HEK293 (cell line): ENCODE measurements around the gene FXYD5.

ENCODE experiments used
- CTCF ChIA-PET: fragments of 350-600 bp; formaldehyde crosslinking; extraction: SDS; loops from one replicate; lab custom pipeline; 2021; ENCODE audit warnings: antibody characterized with exemption; lab: Yijun Ruan, JAX
- POLR2A ChIA-PET: fragments of 300-600 bp; formaldehyde crosslinking; extraction: SDS; loops from one replicate; lab custom pipeline; 2020; ENCODE audit warnings: antibody characterized with exemption, inconsistent platforms; lab: Yijun Ruan, JAX
- H3K27ac ChIP-seq: fragments of 200-500 bp; sonication (Bioruptor generic); 2 replicates; pipeline ENCODE4 v1.5.1; 2014; ENCODE audit warnings: low read depth, low read length, control low read depth, inconsistent platforms; ENCODE audit errors: extremely low read depth
- H3K36me3 ChIP-seq, 2 experiments: fragments of 200-500 bp in 1 of 2; sonication (Bioruptor generic) in 1 of 2; 1 replicate in 1 of 2; 2 replicates in 1 of 2; pipeline ENCODE4 v1.5.1; 2014 to 2017; ENCODE audit warnings: inconsistent platforms in 2 of 2, low read length in 2 of 2; ENCODE audit not compliant: control insufficient read depth in 2 of 2, insufficient read depth in 1 of 2
- H3K4me1 ChIP-seq: fragments of 200-500 bp; sonication (Bioruptor generic); 2 replicates; pipeline ENCODE4 v1.5.1; 2014; ENCODE audit warnings: mild to moderate bottlenecking, low read length, inconsistent platforms; ENCODE audit not compliant: control insufficient read depth, insufficient read depth
- H3K4me3 ChIP-seq: 2 replicates; pipeline ENCODE4 v1.5.1; 2011; ENCODE audit warnings: low read depth, mild to moderate bottlenecking, control low read depth, low read length, moderate library complexity
- H3K9me3 ChIP-seq: fragments of 200-500 bp; sonication (Bioruptor generic); 2 replicates; pipeline ENCODE4 v1.5.1; 2014; ENCODE audit warnings: low read depth, low read length, inconsistent platforms; ENCODE audit not compliant: control insufficient read depth, insufficient read depth
- BCL11A ChIP-seq: fragments of 450-650 bp; formaldehyde crosslinking; IDR thresholded peaks from 2 replicates; pipeline ENCODE4 v1.5.1; 2016; ENCODE audit warnings: low read depth, missing biosample characterization, missing genetic modification characterization
- EGR2 ChIP-seq: fragments of 450-650 bp; formaldehyde crosslinking; IDR thresholded peaks from 2 replicates; pipeline ENCODE4 v1.5.1; 2016; ENCODE audit warnings: low read depth, missing biosample characterization, missing genetic modification characterization
- ELK4 ChIP-seq: IDR thresholded peaks from 2 replicates; pipeline ENCODE4 v1.6.1; 2011; ENCODE audit warnings: mild to moderate bottlenecking, low read depth, low read length, borderline replicate concordance
- HOXD13 ChIP-seq: sonication (generic); formaldehyde crosslinking; IDR thresholded peaks from 2 replicates; pipeline ENCODE4 v1.8.0; 2022; ENCODE audit warnings: missing genetic modification reagents, borderline replicate concordance
- KLF1 ChIP-seq: fragments of 450-650 bp; formaldehyde crosslinking; IDR thresholded peaks from 2 replicates; pipeline ENCODE4 v1.5.1; 2016; ENCODE audit warnings: missing biosample characterization, missing genetic modification characterization
- KLF10 ChIP-seq: fragments of 450-650 bp; IDR thresholded peaks from 2 replicates; pipeline ENCODE4 v1.5.1; 2018; ENCODE audit warnings: missing biosample characterization, mild to moderate bottlenecking, missing genetic modification characterization
- PRDM10 ChIP-seq: fragments of 450-650 bp; formaldehyde crosslinking; IDR thresholded peaks from 2 replicates; pipeline ENCODE4 v1.5.1; 2016; ENCODE audit warnings: missing biosample characterization, missing genetic modification characterization
- SP2 ChIP-seq: fragments of 450-650 bp; formaldehyde crosslinking; IDR thresholded peaks from 2 replicates; pipeline ENCODE4 v1.5.1; 2016; ENCODE audit warnings: missing biosample characterization, missing genetic modification characterization
- TRIM28 ChIP-seq: IDR thresholded peaks from 2 replicates; pipeline ENCODE4 v1.6.1; 2011; ENCODE audit warnings: low read length, control low read depth, borderline replicate concordance
- ZFHX2 ChIP-seq: fragments of 450-650 bp; formaldehyde crosslinking; conservative IDR thresholded peaks from 2 replicates; pipeline ENCODE4 v1.5.1; 2016; ENCODE audit warnings: missing biosample characterization, missing genetic modification characterization
- ZIC2 ChIP-seq: fragments of 450-650 bp; formaldehyde crosslinking; IDR thresholded peaks from 2 replicates; pipeline ENCODE4 v1.5.1; 2016; ENCODE audit warnings: missing biosample characterization, missing genetic modification characterization
- ZNF132 ChIP-seq: fragments of 450-650 bp; formaldehyde crosslinking; IDR thresholded peaks from 2 replicates; pipeline ENCODE4 v1.5.1; 2017; ENCODE audit warnings: missing biosample characterization, missing genetic modification characterization, borderline replicate concordance
- ZNF16 ChIP-seq: fragments of 450-650 bp; formaldehyde crosslinking; IDR thresholded peaks from 2 replicates; pipeline ENCODE4 v1.5.1; 2016; ENCODE audit warnings: low read depth, missing biosample characterization, missing genetic modification characterization
- ZNF202 ChIP-seq: fragments of 450-650 bp; formaldehyde crosslinking; IDR thresholded peaks from 2 replicates; pipeline ENCODE4 v1.5.1; 2016; ENCODE audit warnings: missing biosample characterization, missing genetic modification characterization, borderline replicate concordance
- ZNF561 ChIP-seq: fragments of 450-650 bp; IDR thresholded peaks from 2 replicates; pipeline ENCODE4 v1.5.1; 2018; ENCODE audit warnings: missing biosample characterization, missing genetic modification characterization, borderline replicate concordance
- TF ChIP-seq, protein P1 (sequence below): fragments of 450-650 bp; formaldehyde crosslinking; IDR thresholded peaks from 2 replicates; pipeline ENCODE4 v1.5.1; 2016; ENCODE audit warnings: missing biosample characterization, missing genetic modification characterization, borderline replicate concordance

The FXYD5 gene

DNA sequence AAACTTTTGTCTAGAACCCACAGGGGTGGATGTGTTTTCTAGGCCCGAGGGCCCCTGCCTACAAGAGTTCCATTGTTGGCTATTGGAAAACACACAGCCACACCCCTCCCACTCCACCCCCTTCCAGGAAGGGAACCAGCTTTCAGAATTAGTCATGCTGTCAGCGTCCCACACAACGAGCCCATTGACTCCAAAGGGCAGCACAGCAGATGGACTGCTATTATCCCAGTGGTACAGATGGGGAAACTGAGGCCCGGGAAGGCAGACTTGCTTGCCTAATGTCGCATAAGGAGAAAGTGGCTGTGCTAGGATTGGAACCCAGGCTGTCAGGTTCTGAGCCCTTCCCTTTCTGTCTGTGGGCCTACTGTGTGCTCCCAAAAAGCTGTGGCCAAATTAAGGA, 47.0 kb upstream of the FXYD5 start:
- ChIA-PET CTCF (interaction anchor here (0.8 to 2.8 kb wide), 5 partner anchors 9 to 62 kb away, joined by 3 to 14 read pairs (median 3); no protein-coding TSS in a partner anchor), POLR2A (no interaction called here)
- no peak overlapping the region for H3K27ac ChIP-seq

GRCh38 chr19:35108730-35109129, 45.8 kb upstream of the FXYD5 start:
- H3K9me3 ChIP-seq, result no peaks in the 10 kb centered on the region
- ChIA-PET POLR2A (no interaction called here), CTCF (interaction anchor here (0.6 to 1.5 kb wide), 5 partner anchors 15 to 159 kb away, joined by 3 to 5 read pairs (median 3); no protein-coding TSS in a partner anchor)
- no peak overlapping the region for H3K4me3 ChIP-seq
- H3K36me3 ChIP-seq, result no peaks in the 10 kb centered on the region; a peak in 1 of 3 replicates
- H3K27ac ChIP-seq, result no peak overlapping the region
- H3K4me1 ChIP-seq, result no peaks in the 10 kb centered on the region
- TF ChIP-seq HOXD13 (CRISPR knock-in tag) (no peak), ELK4 (no peak), ZNF561 (tag by site-specific recombination) (no peak), ZNF132 (no peak), TRIM28 (no peak), ZIC2 (peak; percentile 63)

More for the DNA sequence above, 47.0 kb upstream of the FXYD5 start:
- H3K36me3 ChIP-seq, result no peaks in the 10 kb centered on the region; a peak in 1 of 3 replicates
- no peaks in the 10 kb centered on the region for H3K4me1 ChIP-seq
- H3K4me3 ChIP-seq, result no peak overlapping the region
- H3K9me3 ChIP-seq, result no peaks in the 10 kb centered on the region
- TF ChIP-seq SP2 (tag by site-specific recombination), result no peak
- peak; percentile 97 for TF ChIP-seq EGR2 (tag by site-specific recombination)
- peak; percentile 75 for TF ChIP-seq KLF1 (tag by site-specific recombination)
- peak; percentile 92 for TF ChIP-seq ZFHX2 (tag by site-specific recombination)

GRCh38 chr19:35109395-35110112, 45.0 kb upstream of the FXYD5 start:
- H3K4me1 ChIP-seq, result no peaks in the 10 kb centered on the region
- H3K4me3 ChIP-seq, result no peak overlapping the region
- ChIA-PET POLR2A (no interaction called here), CTCF (interaction anchor here (1.5 to 3.2 kb wide), 4 partner anchors 19 to 43 kb away, joined by 5 to 21 read pairs (median 16); no protein-coding TSS in a partner anchor)
- no peaks in the 10 kb centered on the region; a peak in 1 of 3 replicates for H3K36me3 ChIP-seq
- TF ChIP-seq BCL11A (tag by site-specific recombination), result no peak
- TF ChIP-seq ZNF202 (tag by site-specific recombination), result no peak
- TF ChIP-seq ZNF16 (tag by site-specific recombination), result no peak
- peak; percentile 45; the same call in 1 of the 2 replicates for TF ChIP-seq KLF1 (tag by site-specific recombination)
- TF ChIP-seq PRDM10 (tag by site-specific recombination), result no peak
- TF ChIP-seq, protein P1, sequence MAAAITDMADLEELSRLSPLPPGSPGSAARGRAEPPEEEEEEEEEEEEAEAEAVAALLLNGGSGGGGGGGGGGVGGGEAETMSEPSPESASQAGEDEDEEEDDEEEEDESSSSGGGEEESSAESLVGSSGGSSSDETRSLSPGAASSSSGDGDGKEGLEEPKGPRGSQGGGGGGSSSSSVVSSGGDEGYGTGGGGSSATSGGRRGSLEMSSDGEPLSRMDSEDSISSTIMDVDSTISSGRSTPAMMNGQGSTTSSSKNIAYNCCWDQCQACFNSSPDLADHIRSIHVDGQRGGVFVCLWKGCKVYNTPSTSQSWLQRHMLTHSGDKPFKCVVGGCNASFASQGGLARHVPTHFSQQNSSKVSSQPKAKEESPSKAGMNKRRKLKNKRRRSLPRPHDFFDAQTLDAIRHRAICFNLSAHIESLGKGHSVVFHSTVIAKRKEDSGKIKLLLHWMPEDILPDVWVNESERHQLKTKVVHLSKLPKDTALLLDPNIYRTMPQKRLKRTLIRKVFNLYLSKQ (tag by site-specific recombination), result no peak
- TF ChIP-seq KLF10 (tag by site-specific recombination), result no peak
- no peaks in the 10 kb centered on the region for H3K9me3 ChIP-seq
- no peak overlapping the region for H3K27ac ChIP-seq
